Stimulated activated CD4-positive, alpha-beta T cell treated with anti-CD3 and anti-CD28 coated beads, Interleukin-4, amount 100 ng/mL, for 48 hours (primary cell): ENCODE data around the gene ACTN3.
"Not testable (repeated sequence)": the region's sequence is repeated elsewhere in the genome, so short reads cannot be mapped to it uniquely, and the experiment has no call there.

ENCODE experiments used
- DNase-seq, 2 donors: peaks; one replicate each; pipeline ENCODE4 v3.0.0-alpha.2; 2020; ENCODE audit warnings: low read depth in 2 of 2

ACTN3 gene

GRCh38 chr11:66544952-66545351, 1.8 kb upstream of the ACTN3 start:
- DNase-seq: not testable (repeated sequence)

GRCh38 chr11:66545701-66546367, 869 bp upstream of the ACTN3 start, which contains the start of gene ZDHHC24:
ZDHHC24 (minus strand) TSS chr11:66546048; CDS start chr11:66546003, 45 bp downstream.
- DNase-seq: peak; percentile 86 to 94

GRCh38 chr11:66546966-66547661, 411 bp downstream of the ACTN3 start:
- no peak for DNase-seq

- DNase-seq: no peak
Measured at GRCh38 chr11:66547662-66548009, 933 bp downstream of the ACTN3 start.

- DNase-seq: no peak
Measured at GRCh38 chr11:66548041-66548440, 1.3 kb downstream of the ACTN3 start.

- DNase-seq: no peak
Measured at GRCh38 chr11:66548774-66549630, 2.3 kb downstream of the ACTN3 start.

GRCh38 chr11:66549696-66550095, 3.0 kb downstream of the ACTN3 start:
- DNase-seq: no peak

GRCh38 chr11:66550887-66551286, 4.2 kb downstream of the ACTN3 start:
- no peak for DNase-seq

- DNase-seq: no peak
Measured at GRCh38 chr11:66554602-66555001, 7.9 kb downstream of the ACTN3 start.

GRCh38 chr11:66555416-66555815, 8.7 kb downstream of the ACTN3 start:
- DNase-seq: no peak

GRCh38 chr11:66556086-66556485, 9.4 kb downstream of the ACTN3 start:
- DNase-seq: no peak

GRCh38 chr11:66557733-66558326, 11.1 kb downstream of the ACTN3 start:
- no peak for DNase-seq

GRCh38 chr11:66559142-66559865, 12.6 kb downstream of the ACTN3 start:
- DNase-seq: peak in 1 of 2 donors; percentile 24

- no peak for DNase-seq
Measured at GRCh38 chr11:66559866-66560676, 13.4 kb downstream of the ACTN3 start.

- no peak for DNase-seq
Measured at GRCh38 chr11:66561178-66561974, 14.7 kb downstream of the ACTN3 start.

GRCh38 chr11:66561975-66562248, 15.2 kb downstream of the ACTN3 start:
- no peak for DNase-seq

GRCh38 chr11:66562275-66562674, 15.6 kb downstream of the ACTN3 start:
- no peak for DNase-seq

GRCh38 chr11:66562907-66563583, 16.3 kb downstream of the ACTN3 start:
- no peak for DNase-seq

GRCh38 chr11:66563832-66564231, 17.1 kb downstream of the ACTN3 start:
- DNase-seq: no peak
